Measurements from ENCODE around the gene PRTFDC1.

The PRTFDC1 gene

GRCh38 chr10:24883176-24883575 is 69.2 kb downstream of the PRTFDC1 start:
- no peak for DNase-seq (ENCODE audit: low read depth)
- no peak overlapping the region for H3K4me3 ChIP-seq (ENCODE audit: control insufficient read depth, low read depth, low read length)

GRCh38 chr10:24882047-24882698 is 70.2 kb downstream of the PRTFDC1 start:
- H3K4me3 ChIP-seq (ENCODE audit: control insufficient read depth, low read depth, low read length), result no peak overlapping the region
- DNase-seq (ENCODE audit: low read depth), result peak; percentile 71
- TF ChIP-seq, protein P1, sequence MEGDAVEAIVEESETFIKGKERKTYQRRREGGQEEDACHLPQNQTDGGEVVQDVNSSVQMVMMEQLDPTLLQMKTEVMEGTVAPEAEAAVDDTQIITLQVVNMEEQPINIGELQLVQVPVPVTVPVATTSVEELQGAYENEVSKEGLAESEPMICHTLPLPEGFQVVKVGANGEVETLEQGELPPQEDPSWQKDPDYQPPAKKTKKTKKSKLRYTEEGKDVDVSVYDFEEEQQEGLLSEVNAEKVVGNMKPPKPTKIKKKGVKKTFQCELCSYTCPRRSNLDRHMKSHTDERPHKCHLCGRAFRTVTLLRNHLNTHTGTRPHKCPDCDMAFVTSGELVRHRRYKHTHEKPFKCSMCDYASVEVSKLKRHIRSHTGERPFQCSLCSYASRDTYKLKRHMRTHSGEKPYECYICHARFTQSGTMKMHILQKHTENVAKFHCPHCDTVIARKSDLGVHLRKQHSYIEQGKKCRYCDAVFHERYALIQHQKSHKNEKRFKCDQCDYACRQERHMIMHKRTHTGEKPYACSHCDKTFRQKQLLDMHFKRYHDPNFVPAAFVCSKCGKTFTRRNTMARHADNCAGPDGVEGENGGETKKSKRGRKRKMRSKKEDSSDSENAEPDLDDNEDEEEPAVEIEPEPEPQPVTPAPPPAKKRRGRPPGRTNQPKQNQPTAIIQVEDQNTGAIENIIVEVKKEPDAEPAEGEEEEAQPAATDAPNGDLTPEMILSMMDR (conservative IDR thresholded peaks at IDR 0.05; ENCODE audit: control insufficient read depth, insufficient read depth, low read depth, low read length), result no peak

More at GRCh38 chr10:24883176-24883575, 69.2 kb downstream of the PRTFDC1 start:
- TF ChIP-seq, protein P1 (conservative IDR thresholded peaks at IDR 0.05; ENCODE audit: control insufficient read depth, insufficient read depth, low read depth, low read length), result no peak

GRCh38 chr10:24879861-24880260 is 72.5 kb downstream of the PRTFDC1 start:
- TF ChIP-seq, protein P1 (conservative IDR thresholded peaks at IDR 0.05; ENCODE audit: control insufficient read depth, insufficient read depth, low read depth, low read length), result no peak
- no peak overlapping the region for H3K4me3 ChIP-seq (ENCODE audit: control insufficient read depth, low read depth, low read length)
- no peak for DNase-seq (ENCODE audit: low read depth)

DNA sequence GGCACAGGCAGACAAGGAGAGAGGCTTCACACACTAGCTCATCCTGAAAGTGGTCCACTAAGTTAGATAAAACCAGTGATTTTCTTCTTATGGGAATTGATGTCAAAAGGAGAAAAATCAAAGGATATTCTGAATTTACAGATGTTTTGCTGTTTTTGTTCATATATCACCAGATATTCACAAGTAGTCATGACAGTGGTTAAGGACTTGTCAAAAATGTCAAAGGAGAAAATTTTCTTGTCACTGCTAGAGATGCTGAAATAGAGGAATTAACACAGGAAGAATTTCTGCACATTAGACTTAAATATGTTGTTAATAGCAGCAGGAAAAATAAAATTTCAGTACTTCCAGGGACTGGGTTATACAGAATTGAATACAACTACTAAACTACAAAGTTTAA is 78.3 kb downstream of the PRTFDC1 start:
- no peak for DNase-seq (ENCODE audit: low read depth)
- no peak overlapping the region for H3K4me3 ChIP-seq (ENCODE audit: control insufficient read depth, low read depth, low read length)
- TF ChIP-seq, protein P1 (conservative IDR thresholded peaks at IDR 0.05; ENCODE audit: control insufficient read depth, insufficient read depth, low read depth, low read length), result no peak

DNA sequence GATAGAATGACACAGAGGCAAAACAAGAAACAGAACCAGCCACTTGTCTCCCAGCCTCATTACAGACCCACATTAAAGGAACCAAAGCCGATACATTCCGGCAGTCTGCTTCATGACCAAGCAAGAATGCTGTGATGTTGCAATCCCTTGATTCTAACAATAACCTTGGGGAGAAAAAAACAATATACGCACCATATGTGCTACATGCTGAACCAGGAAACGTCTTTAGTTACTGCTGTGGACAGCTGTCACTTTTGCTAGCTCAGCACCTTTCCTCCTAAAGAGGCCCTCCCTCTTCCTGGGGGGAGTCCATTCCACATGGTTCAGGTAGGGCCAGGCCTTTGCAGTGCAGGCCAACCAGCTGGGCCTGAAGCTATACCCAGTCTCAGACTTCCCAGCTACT is 79.1 kb downstream of the PRTFDC1 start:
- TF ChIP-seq, protein P1 (conservative IDR thresholded peaks at IDR 0.05; ENCODE audit: control insufficient read depth, insufficient read depth, low read depth, low read length), result no peak
- peak; percentile 96 for DNase-seq (ENCODE audit: low read depth)
- H3K4me3 ChIP-seq (ENCODE audit: control insufficient read depth, low read depth, low read length), result no peak overlapping the region

GRCh38 chr10:24872790-24873182 is 79.6 kb downstream of the PRTFDC1 start:
- no peak for DNase-seq (ENCODE audit: low read depth)
- TF ChIP-seq, protein P1 (conservative IDR thresholded peaks at IDR 0.05; ENCODE audit: control insufficient read depth, insufficient read depth, low read depth, low read length), result no peak

More at GRCh38 chr10:24872790-24873182, 79.6 kb downstream of the PRTFDC1 start:
- no peak overlapping the region for H3K4me3 ChIP-seq (ENCODE audit: control insufficient read depth, low read depth, low read length)
